Measurements from ENCODE around the gene TMEM128.

The TMEM128 gene

DNA sequence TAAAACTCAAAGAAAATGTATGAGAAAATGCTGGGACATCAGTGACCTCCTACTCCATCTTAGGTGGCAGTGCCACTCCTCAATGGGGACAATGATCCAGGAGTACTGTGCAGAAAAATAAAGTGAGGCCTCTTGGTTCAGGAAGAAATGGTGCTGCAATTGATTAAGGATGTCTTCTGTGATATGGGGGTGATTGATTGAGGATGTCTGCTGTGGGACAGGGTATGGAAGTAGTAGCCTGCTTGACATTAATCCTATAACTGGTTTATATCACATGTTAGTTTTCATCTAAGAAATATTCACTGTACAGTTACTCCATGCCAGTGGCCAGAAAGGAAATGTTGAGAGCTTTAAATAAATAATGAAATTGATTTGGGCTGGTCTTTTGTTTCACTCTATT, 41.8 kb downstream of the TMEM128 start:
- no peak overlapping the region for H3K4me3 ChIP-seq (ENCODE audit: low read length)
- no peak overlapping the region for H3K9ac ChIP-seq (ENCODE audit: low read length)
- peaks cover 39% of the 10 kb centered on the region for H3K27me3 ChIP-seq (ENCODE audit: low read depth, low read length)
- TF ChIP-seq EZH2phosphoT487 (IDR thresholded peaks at IDR 0.05; ENCODE audit: low read depth) = no peak
- TF ChIP-seq, protein P1, sequence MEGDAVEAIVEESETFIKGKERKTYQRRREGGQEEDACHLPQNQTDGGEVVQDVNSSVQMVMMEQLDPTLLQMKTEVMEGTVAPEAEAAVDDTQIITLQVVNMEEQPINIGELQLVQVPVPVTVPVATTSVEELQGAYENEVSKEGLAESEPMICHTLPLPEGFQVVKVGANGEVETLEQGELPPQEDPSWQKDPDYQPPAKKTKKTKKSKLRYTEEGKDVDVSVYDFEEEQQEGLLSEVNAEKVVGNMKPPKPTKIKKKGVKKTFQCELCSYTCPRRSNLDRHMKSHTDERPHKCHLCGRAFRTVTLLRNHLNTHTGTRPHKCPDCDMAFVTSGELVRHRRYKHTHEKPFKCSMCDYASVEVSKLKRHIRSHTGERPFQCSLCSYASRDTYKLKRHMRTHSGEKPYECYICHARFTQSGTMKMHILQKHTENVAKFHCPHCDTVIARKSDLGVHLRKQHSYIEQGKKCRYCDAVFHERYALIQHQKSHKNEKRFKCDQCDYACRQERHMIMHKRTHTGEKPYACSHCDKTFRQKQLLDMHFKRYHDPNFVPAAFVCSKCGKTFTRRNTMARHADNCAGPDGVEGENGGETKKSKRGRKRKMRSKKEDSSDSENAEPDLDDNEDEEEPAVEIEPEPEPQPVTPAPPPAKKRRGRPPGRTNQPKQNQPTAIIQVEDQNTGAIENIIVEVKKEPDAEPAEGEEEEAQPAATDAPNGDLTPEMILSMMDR (IDR thresholded peaks at IDR 0.05; ENCODE audit: low read depth, low read length) = no peak
- no peaks in the 10 kb centered on the region for H3K79me2 ChIP-seq (ENCODE audit: low read length)
- no peak overlapping the region for H3K4me2 ChIP-seq (ENCODE audit: low read length)
- no peak overlapping the region for H3K27ac ChIP-seq (ENCODE audit: low read length)
- no peaks in the 10 kb centered on the region for H3K4me1 ChIP-seq (ENCODE audit: low read length)
- no peak overlapping the region for H2AFZ ChIP-seq (ENCODE audit: low read depth, low read length)
- no peaks in the 10 kb centered on the region for H4K20me1 ChIP-seq (ENCODE audit: insufficient read depth, low read length)
- no peaks in the 10 kb centered on the region for H3K36me3 ChIP-seq (replicated peaks; ENCODE audit: low read depth, low read length)
- H3K9me3 ChIP-seq (ENCODE audit: insufficient read depth, low read length) = no peaks in the 10 kb centered on the region

DNA sequence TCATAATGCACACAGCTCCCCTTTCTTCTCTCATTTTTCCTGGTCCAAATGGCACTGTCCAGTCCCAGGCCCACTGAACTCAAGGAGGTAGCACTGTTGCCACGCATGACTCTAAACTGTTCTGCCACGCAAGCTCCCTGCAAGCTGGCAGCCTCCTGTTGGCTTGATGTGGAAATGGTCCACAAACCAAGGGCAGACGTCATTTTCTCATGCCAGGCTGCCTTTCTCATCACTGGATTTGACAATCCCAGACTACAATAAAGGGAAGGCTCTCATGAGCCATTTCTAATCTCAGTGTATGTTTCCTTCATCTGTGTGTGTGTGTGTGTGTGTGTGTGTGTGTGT, 43.6 kb downstream of the TMEM128 start:
- Histone ChIP-seq H3K4me1 (ENCODE audit: low read length) (no peaks in the 10 kb centered on the region), H3K27me3 (ENCODE audit: low read depth, low read length) (peaks cover 39% of the 10 kb centered on the region), H3K79me2 (ENCODE audit: low read length) (no peaks in the 10 kb centered on the region), H3K27ac (ENCODE audit: low read length) (no peak overlapping the region), H3K9me3 (ENCODE audit: insufficient read depth, low read length) (no peaks in the 10 kb centered on the region), H3K4me2 (ENCODE audit: low read length) (no peak overlapping the region), H3K9ac (ENCODE audit: low read length) (no peak overlapping the region), H3K36me3 (replicated peaks; ENCODE audit: low read depth, low read length) (no peaks in the 10 kb centered on the region), H3K4me3 (ENCODE audit: low read length) (no peak overlapping the region), H2AFZ (ENCODE audit: low read depth, low read length) (no peak overlapping the region), H4K20me1 (ENCODE audit: insufficient read depth, low read length) (no peaks in the 10 kb centered on the region)
- TF ChIP-seq, protein P1 (IDR thresholded peaks at IDR 0.05; ENCODE audit: low read depth, low read length) = no peak
- TF ChIP-seq EZH2phosphoT487 (IDR thresholded peaks at IDR 0.05; ENCODE audit: low read depth) = no peak

DNA sequence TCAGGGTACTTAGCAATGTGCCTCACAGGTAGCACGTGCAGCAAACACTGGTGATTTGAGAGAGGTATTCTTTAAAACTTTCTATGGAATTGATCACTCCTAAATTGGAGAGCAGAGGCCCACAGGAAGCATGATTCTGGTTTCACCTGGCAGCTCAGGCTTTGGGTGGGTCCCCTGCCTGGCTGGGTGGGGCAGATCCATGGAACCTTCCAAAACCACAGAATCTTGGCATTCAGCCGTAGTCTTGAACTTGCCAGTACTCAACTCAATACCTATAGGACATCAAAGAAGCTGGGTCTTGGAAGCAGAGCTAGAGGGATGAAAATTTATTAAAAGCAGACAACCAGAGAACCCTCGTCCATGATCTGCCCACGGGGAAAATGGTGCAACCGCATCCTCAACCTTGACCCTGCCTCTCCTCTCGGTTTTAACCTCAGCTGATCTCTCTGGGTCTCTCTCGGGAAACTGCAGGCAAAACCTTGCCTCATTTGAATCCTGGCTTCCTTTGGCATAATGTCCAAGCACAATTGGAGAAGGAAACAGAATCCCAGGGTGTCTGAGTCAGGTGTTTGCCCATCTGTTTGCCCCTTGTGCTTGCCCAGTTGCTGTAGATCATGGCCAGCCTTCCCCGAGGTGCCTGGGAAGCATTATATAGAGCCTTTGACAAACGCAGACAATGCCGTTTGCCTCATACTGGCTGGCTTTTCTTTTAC, 44.2 kb downstream of the TMEM128 start:
- Histone ChIP-seq H3K4me2 (ENCODE audit: low read length) (no peak overlapping the region), H3K36me3 (replicated peaks; ENCODE audit: low read depth, low read length) (no peaks in the 10 kb centered on the region), H3K27ac (ENCODE audit: low read length) (no peak overlapping the region), H4K20me1 (ENCODE audit: insufficient read depth, low read length) (no peaks in the 10 kb centered on the region), H3K4me1 (ENCODE audit: low read length) (no peaks in the 10 kb centered on the region), H3K9ac (ENCODE audit: low read length) (no peak overlapping the region), H3K79me2 (ENCODE audit: low read length) (no peaks in the 10 kb centered on the region), H3K9me3 (ENCODE audit: insufficient read depth, low read length) (no peaks in the 10 kb centered on the region), H3K27me3 (ENCODE audit: low read depth, low read length) (peaks cover 39% of the 10 kb centered on the region), H2AFZ (ENCODE audit: low read depth, low read length) (no peak overlapping the region), H3K4me3 (ENCODE audit: low read length) (no peak overlapping the region)
- TF ChIP-seq, protein P1 (IDR thresholded peaks at IDR 0.05; ENCODE audit: low read depth, low read length) = no peak
- no peak for TF ChIP-seq EZH2phosphoT487 (IDR thresholded peaks at IDR 0.05; ENCODE audit: low read depth)

DNA sequence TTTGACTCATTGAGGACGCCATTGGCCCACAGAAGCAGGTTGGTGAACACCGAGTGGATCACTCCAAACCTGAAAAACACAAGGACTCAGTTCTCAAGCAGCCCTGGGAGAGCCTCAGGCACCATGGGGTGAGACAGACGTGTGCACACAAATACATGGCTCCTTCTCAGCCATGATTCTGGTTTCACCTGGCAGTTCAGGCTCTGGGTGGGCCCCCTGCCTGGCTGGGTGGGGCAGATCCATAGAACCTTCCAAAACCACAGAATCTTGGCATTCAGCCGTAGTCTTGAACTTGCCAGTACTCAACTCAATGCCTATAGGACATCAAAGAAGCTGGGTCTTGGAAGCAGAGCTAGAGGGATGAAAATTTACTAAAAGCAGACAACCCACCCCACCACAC, 45.5 kb downstream of the TMEM128 start:
- H2AFZ ChIP-seq (ENCODE audit: low read depth, low read length) = no peak overlapping the region
- H3K9me3 ChIP-seq (ENCODE audit: insufficient read depth, low read length) = no peaks in the 10 kb centered on the region
- no peak overlapping the region for H3K4me3 ChIP-seq (ENCODE audit: low read length)
- TF ChIP-seq EZH2phosphoT487 (IDR thresholded peaks at IDR 0.05; ENCODE audit: low read depth) = no peak
- TF ChIP-seq, protein P1 (IDR thresholded peaks at IDR 0.05; ENCODE audit: low read depth, low read length) = no peak
- no peak overlapping the region for H3K4me2 ChIP-seq (ENCODE audit: low read length)
- H3K4me1 ChIP-seq (ENCODE audit: low read length) = no peaks in the 10 kb centered on the region
- H3K27me3 ChIP-seq (ENCODE audit: low read depth, low read length) = peaks cover 35% of the 10 kb centered on the region
- H3K9ac ChIP-seq (ENCODE audit: low read length) = no peak overlapping the region
- no peaks in the 10 kb centered on the region for H3K79me2 ChIP-seq (ENCODE audit: low read length)
- H3K36me3 ChIP-seq (replicated peaks; ENCODE audit: low read depth, low read length) = no peaks in the 10 kb centered on the region
- H3K27ac ChIP-seq (ENCODE audit: low read length) = no peak overlapping the region
- H4K20me1 ChIP-seq (ENCODE audit: insufficient read depth, low read length) = no peaks in the 10 kb centered on the region

Data from OCI-LY3 (cell line).